ENCODE data around the gene STIM1.

- no peak for TF ChIP-seq RARB (CRISPR knock-in tag; IDR thresholded peaks at IDR 0.05)
- TF ChIP-seq TCF4 (CRISPR knock-in tag; IDR thresholded peaks at IDR 0.05; ENCODE audit: borderline replicate concordance): no peak
- TF ChIP-seq PPARA (CRISPR knock-in tag; IDR thresholded peaks at IDR 0.05; ENCODE audit: borderline replicate concordance): no peak
- TF ChIP-seq ZFP30 (CRISPR knock-in tag; IDR thresholded peaks at IDR 0.05): no peak
- TF ChIP-seq, protein P1, sequence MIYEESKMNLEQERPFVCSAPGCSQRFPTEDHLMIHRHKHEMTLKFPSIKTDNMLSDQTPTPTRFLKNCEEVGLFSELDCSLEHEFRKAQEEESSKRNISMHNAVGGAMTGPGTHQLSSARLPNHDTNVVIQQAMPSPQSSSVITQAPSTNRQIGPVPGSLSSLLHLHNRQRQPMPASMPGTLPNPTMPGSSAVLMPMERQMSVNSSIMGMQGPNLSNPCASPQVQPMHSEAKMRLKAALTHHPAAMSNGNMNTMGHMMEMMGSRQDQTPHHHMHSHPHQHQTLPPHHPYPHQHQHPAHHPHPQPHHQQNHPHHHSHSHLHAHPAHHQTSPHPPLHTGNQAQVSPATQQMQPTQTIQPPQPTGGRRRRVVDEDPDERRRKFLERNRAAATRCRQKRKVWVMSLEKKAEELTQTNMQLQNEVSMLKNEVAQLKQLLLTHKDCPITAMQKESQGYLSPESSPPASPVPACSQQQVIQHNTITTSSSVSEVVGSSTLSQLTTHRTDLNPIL (CRISPR knock-in tag; IDR thresholded peaks at IDR 0.05; ENCODE audit: low read depth): no peak
- TF ChIP-seq ZNF70 (CRISPR knock-in tag; IDR thresholded peaks at IDR 0.05): no peak
Measured at GRCh38 chr11:4134806-4135205, 279.3 kb downstream of the STIM1 start.

Measured in SK-N-SH treated with all-trans-retinoic acid at 6 μM for 48 hours (cell line).